H1 (cell line): Measurements from ENCODE around the gene ODAPH. TPM values are rescaled to one million over a fixed set of nuclear protein-coding genes. Genes with fewer than 3 reads are reported as not detected.

Experiments
- CTCF ChIA-PET: fragments of 300-600 bp; sonication (Branson Sonifier 250); formaldehyde crosslinking; loops from one replicate; lab custom pipeline; 2021; ENCODE audit not compliant: partially characterized antibody; lab: Charles Lee
- POLR2A ChIA-PET: fragments of 300-600 bp; sonication (Branson Sonifier 250); formaldehyde crosslinking; loops from one replicate; lab custom pipeline; 2021; ENCODE audit warnings: inconsistent platforms; ENCODE audit not compliant: partially characterized antibody; lab: Charles Lee
- DNase-seq, 2 experiments: peaks; one replicate each; pipeline versions ENCODE4 v3.0.0 to v3.0.0-alpha.2; 2010 to 2022; ENCODE audit warnings: low spot score in 2 of 2, low read depth in 1 of 2, mixed read lengths in 1 of 2
- FAIRE-seq: peaks from 2 replicates; lab custom pipeline; 2011; peaks lifted over from hg19 to GRCh38; lab: Jason Lieb, UNC
- H2AFZ ChIP-seq: 2 replicates; pipeline ENCODE4 v1.8.1; 2012; ENCODE audit warnings: low read length, inconsistent platforms
- H2AK5ac ChIP-seq: 2 replicates; pipeline ENCODE4 v1.6.1; 2013; ENCODE audit warnings: low read depth, low read length
- H2BK120ac ChIP-seq: replicated peaks from 2 replicates; pipeline ENCODE3; 2013; ENCODE audit warnings: low read depth, low read length, inconsistent platforms
- H2BK12ac ChIP-seq: 2 replicates; pipeline ENCODE4 v1.6.1; 2013; ENCODE audit warnings: low read depth, low read length
- H2BK15ac ChIP-seq: 2 replicates; pipeline ENCODE4 v1.6.1; 2013; ENCODE audit warnings: low read length
- H2BK20ac ChIP-seq: 2 replicates; pipeline ENCODE4 v1.6.1; 2013; ENCODE audit warnings: low read length
- H2BK5ac ChIP-seq: 2 replicates; pipeline ENCODE4 v1.6.1; 2013; ENCODE audit warnings: low read depth, low read length
- H3K14ac ChIP-seq: 2 replicates; pipeline ENCODE4 v1.6.1; 2013; ENCODE audit warnings: inconsistent platforms; ENCODE audit not compliant: insufficient read length
- H3K18ac ChIP-seq: 2 replicates; pipeline ENCODE4 v1.6.1; 2013; ENCODE audit warnings: low read length; ENCODE audit errors: extremely low read depth
- H3K23ac ChIP-seq: 2 replicates; pipeline ENCODE4 v1.6.1; 2013; ENCODE audit warnings: inconsistent platforms; ENCODE audit not compliant: insufficient read length
- H3K23me2 ChIP-seq: 2 replicates; pipeline ENCODE4 v1.6.1; 2013; ENCODE audit warnings: low read depth, low read length
- H3K27ac ChIP-seq: 2 replicates; pipeline ENCODE4 v1.6.1; 2011; ENCODE audit warnings: low read depth, low read length, inconsistent platforms
- H3K27me3 ChIP-seq, 4 experiments: replicated peaks in 1 of 4; 1 replicate in 1 of 4; 2 replicates in 3 of 4; pipeline versions ENCODE4 v1.6.1 to v1.8.1; 2011 to 2013; ENCODE audit warnings: low read length in 3 of 4, mild to moderate bottlenecking in 3 of 4, inconsistent platforms in 2 of 4, mixed read lengths in 2 of 4, moderate library complexity in 1 of 4; ENCODE audit not compliant: control insufficient read depth in 3 of 4, insufficient read depth in 3 of 4; ENCODE audit errors: extremely low read depth in 1 of 4
- H3K36me3 ChIP-seq, 4 experiments: 2 replicates each; pipeline versions ENCODE4 v1.6.1 to v1.8.1; 2011 to 2013; ENCODE audit warnings: mild to moderate bottlenecking in 4 of 4, low read length in 3 of 4, moderate library complexity in 2 of 4, control low read depth in 1 of 4, inconsistent platforms in 1 of 4; ENCODE audit not compliant: insufficient read depth in 4 of 4, control insufficient read depth in 2 of 4
- H3K4ac ChIP-seq: replicated peaks from 2 replicates; pipeline ENCODE3; 2013; ENCODE audit warnings: low read length, low read depth, mixed read lengths, inconsistent platforms; ENCODE audit not compliant: insufficient read length
- H3K4me1 ChIP-seq, 4 experiments: replicated peaks in 1 of 4; 1 replicate in 1 of 4; 2 replicates in 3 of 4; pipeline versions ENCODE4 v1.6.1 to v1.8.1; 2011 to 2013; ENCODE audit warnings: low read length in 3 of 4, inconsistent platforms in 2 of 4, mixed read lengths in 1 of 4; ENCODE audit not compliant: insufficient read depth in 4 of 4, control insufficient read depth in 3 of 4
- H3K4me2 ChIP-seq, 2 experiments: 2 replicates each; pipeline versions ENCODE4 v1.6.1 to v1.8.1; 2011 to 2013; ENCODE audit warnings: low read depth in 2 of 2, low read length in 2 of 2, control low read depth in 1 of 2, inconsistent platforms in 1 of 2, mild to moderate bottlenecking in 1 of 2; ENCODE audit not compliant: insufficient read depth in 1 of 2
- H3K4me3 ChIP-seq, 4 experiments: fragments of 200-600, 300-600 bp in 1 of 4; sonication (generic), shearing (Covaris generic), sonication (Bioruptor Twin) in 1 of 4; 2 replicates each; pipeline versions ENCODE4 v1.5.1 to v1.8.1; 2011 to 2016; ENCODE audit warnings: low read length in 4 of 4, low read depth in 3 of 4, control low read depth in 2 of 4, inconsistent platforms in 2 of 4, mild to moderate bottlenecking in 2 of 4, mixed read lengths in 1 of 4, moderate library complexity in 1 of 4; ENCODE audit not compliant: insufficient read depth in 2 of 4; ENCODE audit errors: extremely low read depth in 1 of 4
- H3K56ac ChIP-seq: replicated peaks from 2 replicates; pipeline ENCODE3; 2013; ENCODE audit warnings: low read depth, mild to moderate bottlenecking, mixed read lengths, low read length, inconsistent platforms; ENCODE audit not compliant: insufficient read length
- H3K79me1 ChIP-seq: 2 replicates; pipeline ENCODE4 v1.6.1; 2013; ENCODE audit warnings: low read depth, low read length, control low read depth
- H3K79me2 ChIP-seq, 2 experiments: 2 replicates each; pipeline versions ENCODE4 v1.6.1 to v1.8.1; 2012 to 2013; ENCODE audit warnings: low read length in 2 of 2, mild to moderate bottlenecking in 2 of 2, inconsistent platforms in 1 of 2; ENCODE audit not compliant: insufficient read depth in 2 of 2, control insufficient read depth in 1 of 2
- H3K9ac ChIP-seq, 4 experiments: replicated peaks in 1 of 4; 1 replicate in 1 of 4; 2 replicates in 3 of 4; pipeline versions ENCODE4 v1.6.1 to v1.8.1; 2011 to 2013; ENCODE audit warnings: low read depth in 3 of 4, low read length in 3 of 4, control low read depth in 2 of 4, mild to moderate bottlenecking in 2 of 4, moderate library complexity in 2 of 4, inconsistent platforms in 1 of 4; ENCODE audit errors: extremely low read depth in 1 of 4
- H3K9me3 ChIP-seq, 2 experiments: 2 replicates each; pipeline versions ENCODE4 v1.6.1 to v1.8.1; 2012 to 2013; ENCODE audit warnings: mild to moderate bottlenecking in 2 of 2, moderate library complexity in 2 of 2, control low read depth in 1 of 2, inconsistent platforms in 1 of 2, low read depth in 1 of 2, low read length in 1 of 2, mixed read lengths in 1 of 2; ENCODE audit not compliant: insufficient read depth in 2 of 2
- H4K20me1 ChIP-seq, 2 experiments: replicated peaks in 1 of 2; 2 replicates each; pipeline versions ENCODE3 to v1.8.1; 2011 to 2013; ENCODE audit warnings: inconsistent platforms in 2 of 2, low read length in 2 of 2, mild to moderate bottlenecking in 1 of 2; ENCODE audit not compliant: insufficient read depth in 2 of 2, control insufficient read depth in 1 of 2
- H4K5ac ChIP-seq: 2 replicates; pipeline ENCODE4 v1.6.1; 2013; ENCODE audit warnings: low read length, low read depth, mixed read lengths, inconsistent platforms; ENCODE audit not compliant: insufficient read length
- H4K8ac ChIP-seq: 2 replicates; pipeline ENCODE4 v1.8.0; 2013; ENCODE audit warnings: mild to moderate bottlenecking, moderate library complexity, low read length, inconsistent platforms; ENCODE audit not compliant: insufficient read depth; ENCODE audit errors: extremely low read depth
- H4K91ac ChIP-seq: replicated peaks from 2 replicates; pipeline ENCODE3; 2013; ENCODE audit warnings: low read length, mixed read lengths, inconsistent platforms; ENCODE audit not compliant: insufficient read length
- CBX8 ChIP-seq: fragments of 300-800, 300-1000 bp; sonication (generic); IDR thresholded peaks from 2 replicates; pipeline ENCODE4 v1.7.1; 2016; ENCODE audit warnings: low read depth, low read length, borderline replicate concordance
- CHD1 ChIP-seq: IDR thresholded peaks from 2 replicates; pipeline ENCODE4 v1.6.1; 2012; ENCODE audit warnings: low read depth, low read length, improper control_type of control experiment
- CREB1 ChIP-seq: IDR thresholded peaks from 2 replicates; pipeline ENCODE4 v1.6.1; 2012; ENCODE audit warnings: inconsistent platforms
- POLR2AphosphoS5 ChIP-seq: IDR thresholded peaks from 2 replicates; pipeline ENCODE4 v1.6.1; 2011; ENCODE audit warnings: low read depth, low read length
- RBBP5 ChIP-seq: IDR thresholded peaks from 2 replicates; pipeline ENCODE4 v1.7.1; 2012; ENCODE audit warnings: low read depth, mild to moderate bottlenecking, inconsistent platforms, low read length, moderate library complexity, borderline replicate concordance
- SP1 ChIP-seq: IDR thresholded peaks from 2 replicates; pipeline ENCODE4 v1.6.1; 2011; ENCODE audit warnings: low read depth, low read length
- SUZ12 ChIP-seq: fragments of 200-600 bp; sonication (generic); IDR thresholded peaks from 2 replicates; pipeline ENCODE4 v1.6.1; 2012; ENCODE audit warnings: mild to moderate bottlenecking, inconsistent platforms, low read length, moderate library complexity, mixed read lengths
- TAF7 ChIP-seq: optimal IDR thresholded peaks from 2 replicates; pipeline ENCODE3; 2011; ENCODE audit warnings: low read depth, mild to moderate bottlenecking, inconsistent platforms, low read length, moderate library complexity, borderline replicate concordance
- TBP ChIP-seq: IDR thresholded peaks from 2 replicates; pipeline ENCODE4 v1.6.1; 2011; ENCODE audit warnings: low read depth, low read length, improper control_type of control experiment
- TCF12 ChIP-seq: IDR thresholded peaks from 2 replicates; pipeline ENCODE4 v1.6.1; 2011; ENCODE audit warnings: low read depth, mild to moderate bottlenecking, low read length
- WGBS, 2 experiments: shearing (Covaris generic) in 1 of 2; methylation state at CpG; one replicate each; pipeline versions ENCODE4 v1.1.6 to v1.1.7; 2013 to 2015; ENCODE audit warnings: low lambda C conversion rate in 2 of 2, mixed read lengths in 2 of 2, inconsistent platforms in 1 of 2, low coverage in 1 of 2, missing lambda C conversion rate in 1 of 2; ENCODE audit not compliant: insufficient replicate concordance in 2 of 2, insufficient coverage in 1 of 2, insufficient read length in 1 of 2; ENCODE audit errors: extremely low coverage in 1 of 2, missing lambda C conversion rate in 1 of 2; 5-methylcytosine and 5-hydroxymethylcytosine counted together
- polyA plus RNA-seq, 7 experiments: library from polyadenylated mRNA; depleted of rRNA in 3 of 7; stranded (reverse) in 5 of 7; unstranded in 2 of 7; fragments of >200 nt in 5 of 7; fragments of 200-250 nt in 2 of 7; gene quantifications; 1 replicate in 5 of 7; 2 replicates in 1 of 7; 4 replicates in 1 of 7; pipeline versions ENCODE4 v1.2.1 to v1.2.3, GENCODE V29; 2011 to 2013; ENCODE audit warnings: missing spikeins in 2 of 7, mixed read lengths in 2 of 7
- total RNA-seq: library from RNA; stranded (reverse); fragmentation: NEBNext Ultra II Directional; extraction: Animal tissue kit (Norgen Biotek cat#: 25700); gene quantifications from 2 replicates; pipeline ENCODE4 v1.2.1, GENCODE V29; 2021
- TF ChIP-seq, protein P1 (sequence below), 3 experiments: IDR thresholded peaks; 1 replicate in 2 of 3; 2 replicates in 1 of 3; pipeline versions ENCODE4 v1.5.1 to v1.6.1; 2011; ENCODE audit warnings: low read length in 3 of 3, mild to moderate bottlenecking in 3 of 3, inconsistent platforms in 2 of 3, low read depth in 1 of 3, moderate library complexity in 1 of 3; ENCODE audit not compliant: insufficient read depth in 1 of 3; ENCODE audit errors: control extremely low read depth in 1 of 3

Gene ODAPH
- total and polyA plus RNA-seq, 2 of the 8 experiments (the other 6 are each of a cell fraction or from before 2014, with no cell fraction given) = not detected

DNA sequence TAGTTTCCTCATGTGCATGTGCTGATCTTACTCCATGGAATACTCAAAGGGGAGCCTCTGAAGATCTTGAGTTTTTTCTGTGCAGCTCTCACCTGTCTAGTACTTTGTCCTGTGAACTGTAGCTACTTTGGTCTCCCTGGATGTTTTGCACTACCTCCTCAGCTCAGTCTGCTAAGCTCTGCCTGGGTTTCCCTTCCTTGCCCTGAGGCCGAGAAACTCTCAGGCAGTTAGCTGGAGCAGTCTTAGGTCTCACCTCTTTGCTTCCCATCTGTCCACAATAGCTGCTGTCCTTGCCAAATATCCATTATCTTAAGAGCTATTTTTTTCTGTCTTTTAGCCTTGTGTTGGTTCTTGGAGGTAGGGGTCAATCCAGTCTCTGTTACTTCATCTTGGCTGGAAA, 30.0 kb upstream of the ODAPH start:
- peaks cover 4 to 60% (median 12%) of the 10 kb centered on the region in 4 experiments; a peak in 7 of 8 replicates for H3K36me3 ChIP-seq
- no peak overlapping the region for H3K9ac ChIP-seq

More for the DNA sequence above, 30.0 kb upstream of the ODAPH start:
- ChIA-PET POLR2A (interaction anchor here (1.9 kb wide), 1 partner anchor 11 kb away, joined by 5 read pairs; the partner anchor contains the start of genes RCHY1 and THAP6), CTCF (no interaction called here)
- H2AFZ ChIP-seq = no peak overlapping the region
- no peak overlapping the region for H4K5ac ChIP-seq
- H4K20me1 ChIP-seq = no peaks in the 10 kb centered on the region
- H3K56ac ChIP-seq = no peak overlapping the region
- no peak overlapping the region for H2BK5ac ChIP-seq
- H3K4me1 ChIP-seq = no peaks in the 10 kb centered on the region
- H3K9me3 ChIP-seq = 0 out of 4 replicates have a peak, but pooled peaks cover 0 to under 1% of the 10 kb centered on the region in 2 experiments
- H3K4me2 ChIP-seq = no peak overlapping the region
- peaks cover 0 to 1% (median 0%) of the 10 kb centered on the region in 4 experiments; a peak in 1 of 7 replicates for H3K27me3 ChIP-seq
- H3K79me1 ChIP-seq = no peaks in the 10 kb centered on the region; the same call in 1 of the 2 replicates
- no peak overlapping the region for H4K8ac ChIP-seq
- FAIRE-seq (no peak), DNase-seq (no peak)
- no peak overlapping the region for H3K27ac ChIP-seq
- H3K4ac ChIP-seq = no peak overlapping the region
- H3K4me3 ChIP-seq = no peak overlapping the region
- no peaks in the 10 kb centered on the region for H3K23me2 ChIP-seq
- H2AK5ac ChIP-seq = no peak overlapping the region
- H3K14ac ChIP-seq = no peak overlapping the region
- peaks cover 0 to 3% of the 10 kb centered on the region in 2 experiments; a peak in 1 of 4 replicates for H3K79me2 ChIP-seq
- TF ChIP-seq TBP = no peak
- TF ChIP-seq SUZ12 = no peak
- TF ChIP-seq CREB1 = no peak
- TF ChIP-seq POLR2AphosphoS5 = no peak
- no peak for TF ChIP-seq TCF12
- TF ChIP-seq CHD1 = no peak
- TF ChIP-seq SP1 = no peak
- no peak for TF ChIP-seq CBX8
- TF ChIP-seq RBBP5 = no peak
- TF ChIP-seq, protein P1, sequence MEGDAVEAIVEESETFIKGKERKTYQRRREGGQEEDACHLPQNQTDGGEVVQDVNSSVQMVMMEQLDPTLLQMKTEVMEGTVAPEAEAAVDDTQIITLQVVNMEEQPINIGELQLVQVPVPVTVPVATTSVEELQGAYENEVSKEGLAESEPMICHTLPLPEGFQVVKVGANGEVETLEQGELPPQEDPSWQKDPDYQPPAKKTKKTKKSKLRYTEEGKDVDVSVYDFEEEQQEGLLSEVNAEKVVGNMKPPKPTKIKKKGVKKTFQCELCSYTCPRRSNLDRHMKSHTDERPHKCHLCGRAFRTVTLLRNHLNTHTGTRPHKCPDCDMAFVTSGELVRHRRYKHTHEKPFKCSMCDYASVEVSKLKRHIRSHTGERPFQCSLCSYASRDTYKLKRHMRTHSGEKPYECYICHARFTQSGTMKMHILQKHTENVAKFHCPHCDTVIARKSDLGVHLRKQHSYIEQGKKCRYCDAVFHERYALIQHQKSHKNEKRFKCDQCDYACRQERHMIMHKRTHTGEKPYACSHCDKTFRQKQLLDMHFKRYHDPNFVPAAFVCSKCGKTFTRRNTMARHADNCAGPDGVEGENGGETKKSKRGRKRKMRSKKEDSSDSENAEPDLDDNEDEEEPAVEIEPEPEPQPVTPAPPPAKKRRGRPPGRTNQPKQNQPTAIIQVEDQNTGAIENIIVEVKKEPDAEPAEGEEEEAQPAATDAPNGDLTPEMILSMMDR (IDR thresholded peaks at IDR 0.05; ENCODE audit: control extremely low read depth in 1 of 3, insufficient read depth in 1 of 3, low read depth in 1 of 3, low read length in 3 of 3) = no peak
- no peak for TF ChIP-seq TAF7
- H2BK120ac ChIP-seq = no peak overlapping the region
- H3K23ac ChIP-seq = no peak overlapping the region
- no peak overlapping the region for H3K18ac ChIP-seq
- WGBS, 2 experiments = 94% methylated on average over 1 of the region's 1 CpG; no CpG with 5 or more reads in 1 of the 2 experiments
- no peak overlapping the region for H4K91ac ChIP-seq
- no peak overlapping the region for H2BK20ac ChIP-seq
- no peak overlapping the region for H2BK15ac ChIP-seq
- H2BK12ac ChIP-seq = no peak overlapping the region
